NCI-H146 (cell line): ENCODE results near the gene TTLL11.

ENCODE experiments used
- DNase-seq: peaks from one replicate; lab custom pipeline; 2025; lab: John Stamatoyannopoulos, UW

TTLL11 gene

DNA sequence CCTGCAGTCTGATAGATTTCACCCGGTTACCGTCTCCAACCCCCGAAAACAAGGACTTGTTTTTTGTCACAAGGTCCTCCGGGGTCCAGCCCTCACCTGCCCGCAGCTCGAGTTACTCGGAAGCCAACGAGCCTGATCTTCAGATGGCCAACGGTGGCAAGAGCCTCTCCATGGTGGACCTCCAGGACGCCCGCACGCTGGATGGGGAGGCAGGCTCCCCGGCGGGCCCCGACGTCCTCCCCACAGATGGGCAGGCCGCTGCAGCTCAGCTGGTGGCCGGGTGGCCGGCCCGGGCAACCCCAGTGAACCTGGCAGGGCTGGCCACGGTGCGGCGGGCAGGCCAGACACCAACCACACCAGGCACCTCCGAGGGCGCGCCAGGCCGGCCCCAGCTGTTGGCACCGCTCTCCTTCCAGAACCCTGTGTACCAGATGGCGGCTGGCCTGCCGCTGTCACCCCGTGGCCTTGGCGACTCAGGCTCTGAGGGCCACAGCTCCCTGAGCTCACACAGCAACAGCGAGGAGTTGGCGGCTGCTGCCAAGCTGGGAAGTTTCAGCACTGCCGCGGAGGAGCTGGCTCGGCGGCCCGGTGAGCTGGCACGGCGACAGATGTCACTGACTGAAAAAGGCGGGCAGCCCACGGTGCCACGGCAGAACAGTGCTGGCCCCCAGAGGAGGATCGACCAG lies 320.4 kb downstream of the TTLL11 start:
- no peak for DNase-seq
